ENCODE data around the gene TLNRD1.

DNA sequence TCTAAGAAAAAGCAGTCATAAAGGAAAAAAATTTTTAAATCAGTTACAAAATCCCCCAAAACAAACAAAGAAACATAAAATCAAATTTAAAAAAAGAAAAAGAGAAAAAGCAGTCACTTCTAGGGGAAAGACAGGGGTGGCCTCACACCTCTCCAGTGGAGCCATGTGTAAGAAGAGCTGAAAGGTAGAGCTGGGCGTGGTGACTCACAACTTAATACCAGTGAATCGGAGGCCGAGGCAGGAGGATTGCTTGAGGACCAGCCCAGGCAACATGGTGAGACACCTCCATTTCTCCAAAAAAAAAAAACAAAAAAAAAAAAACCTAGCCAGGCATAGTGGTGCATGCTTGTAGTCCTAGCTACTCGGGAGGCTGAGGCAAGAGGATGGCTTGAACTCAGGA, 25.8 kb upstream of the TLNRD1 start:
- TF ChIP-seq, protein P1, sequence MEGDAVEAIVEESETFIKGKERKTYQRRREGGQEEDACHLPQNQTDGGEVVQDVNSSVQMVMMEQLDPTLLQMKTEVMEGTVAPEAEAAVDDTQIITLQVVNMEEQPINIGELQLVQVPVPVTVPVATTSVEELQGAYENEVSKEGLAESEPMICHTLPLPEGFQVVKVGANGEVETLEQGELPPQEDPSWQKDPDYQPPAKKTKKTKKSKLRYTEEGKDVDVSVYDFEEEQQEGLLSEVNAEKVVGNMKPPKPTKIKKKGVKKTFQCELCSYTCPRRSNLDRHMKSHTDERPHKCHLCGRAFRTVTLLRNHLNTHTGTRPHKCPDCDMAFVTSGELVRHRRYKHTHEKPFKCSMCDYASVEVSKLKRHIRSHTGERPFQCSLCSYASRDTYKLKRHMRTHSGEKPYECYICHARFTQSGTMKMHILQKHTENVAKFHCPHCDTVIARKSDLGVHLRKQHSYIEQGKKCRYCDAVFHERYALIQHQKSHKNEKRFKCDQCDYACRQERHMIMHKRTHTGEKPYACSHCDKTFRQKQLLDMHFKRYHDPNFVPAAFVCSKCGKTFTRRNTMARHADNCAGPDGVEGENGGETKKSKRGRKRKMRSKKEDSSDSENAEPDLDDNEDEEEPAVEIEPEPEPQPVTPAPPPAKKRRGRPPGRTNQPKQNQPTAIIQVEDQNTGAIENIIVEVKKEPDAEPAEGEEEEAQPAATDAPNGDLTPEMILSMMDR (IDR thresholded peaks at IDR 0.05) = no peak
- TF ChIP-seq POLR2A (IDR thresholded peaks at IDR 0.05) = no peak
